ENCODE data around the gene ELOVL5.
"Not testable (repeated sequence)": the region's sequence is repeated elsewhere in the genome, so short reads cannot be mapped to it uniquely, and the experiment has no call there.

The ELOVL5 gene

DNA sequence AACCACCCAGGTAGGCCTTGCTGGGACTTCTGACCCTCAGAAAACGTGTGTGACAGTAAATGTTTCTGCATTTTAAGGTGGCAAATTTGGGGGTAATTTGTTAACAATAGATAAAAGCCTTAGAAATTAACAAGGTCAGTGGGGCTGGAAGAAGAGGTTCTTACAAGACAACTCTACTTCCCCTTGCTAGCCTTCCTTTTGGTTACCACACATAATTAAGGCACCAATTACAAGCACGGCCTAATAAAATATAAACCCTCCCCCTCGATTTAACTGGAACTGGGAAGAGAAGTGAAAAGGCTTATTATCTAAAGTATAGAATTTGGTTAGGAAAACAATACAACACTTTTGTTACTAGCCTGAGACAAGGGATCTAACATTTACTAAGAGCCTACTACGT lies 38.8 kb downstream of the ELOVL5 start:
- ATAC-seq, result peak; percentile 25
- Mint-ChIP-seq H3K4me1 (peaks cover 84% of the 10 kb centered on the region), H3K27ac (peak overlapping the region; percentile 74), H3K36me3 (peaks cover 14% of the 10 kb centered on the region), H3K4me3 (peak overlapping the region; percentile 47), H3K27me3 (no peaks in the 10 kb centered on the region), H3K9me3 (no peaks in the 10 kb centered on the region)

DNA sequence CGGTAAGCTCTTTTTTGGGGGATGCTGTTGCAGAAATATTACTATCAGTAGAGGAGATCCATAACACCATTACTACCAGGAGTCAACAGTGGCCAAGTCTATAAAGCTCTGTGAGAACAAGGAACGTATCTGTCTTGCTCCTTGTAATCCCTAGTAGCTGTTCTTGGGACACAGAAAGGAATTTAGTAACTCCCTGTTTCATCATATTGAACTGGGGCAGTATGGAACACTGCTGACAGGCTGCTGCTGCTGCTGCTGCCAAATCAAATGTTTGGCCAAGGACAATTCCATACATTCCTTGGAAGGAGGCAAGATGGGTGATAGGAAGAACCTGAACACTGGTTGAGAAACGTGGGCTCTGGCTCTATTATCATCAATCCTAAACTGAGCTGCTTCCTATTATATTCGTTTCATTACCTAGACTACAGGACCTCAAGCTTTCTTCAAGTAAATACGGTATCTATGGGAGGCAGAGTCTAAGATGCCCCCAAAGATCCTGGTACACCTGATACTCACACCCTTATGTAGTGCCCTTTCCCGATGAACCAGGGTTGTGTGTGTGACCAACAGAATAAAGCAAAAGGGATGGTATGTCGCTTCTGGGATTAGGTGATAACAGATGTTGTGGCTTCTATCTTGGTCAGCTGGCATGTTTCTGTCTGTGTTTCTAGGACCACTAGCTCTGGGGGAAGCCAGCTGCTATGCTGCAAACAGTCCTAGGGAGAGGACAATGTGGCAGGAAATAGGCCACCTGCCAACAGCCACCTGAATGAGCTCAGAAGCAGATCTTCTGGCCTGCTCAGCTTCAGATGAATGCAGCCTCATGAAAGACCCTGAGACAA lies 39.5 kb downstream of the ELOVL5 start:
- Mint-ChIP-seq H3K27me3 (no peaks in the 10 kb centered on the region), H3K4me1 (peaks cover 84% of the 10 kb centered on the region), H3K4me3 (peak overlapping the region; percentile 47), H3K27ac (peak overlapping the region; percentile 74), H3K9me3 (no peaks in the 10 kb centered on the region), H3K36me3 (peaks cover 14% of the 10 kb centered on the region)
- peak; percentile 73 for ATAC-seq

DNA sequence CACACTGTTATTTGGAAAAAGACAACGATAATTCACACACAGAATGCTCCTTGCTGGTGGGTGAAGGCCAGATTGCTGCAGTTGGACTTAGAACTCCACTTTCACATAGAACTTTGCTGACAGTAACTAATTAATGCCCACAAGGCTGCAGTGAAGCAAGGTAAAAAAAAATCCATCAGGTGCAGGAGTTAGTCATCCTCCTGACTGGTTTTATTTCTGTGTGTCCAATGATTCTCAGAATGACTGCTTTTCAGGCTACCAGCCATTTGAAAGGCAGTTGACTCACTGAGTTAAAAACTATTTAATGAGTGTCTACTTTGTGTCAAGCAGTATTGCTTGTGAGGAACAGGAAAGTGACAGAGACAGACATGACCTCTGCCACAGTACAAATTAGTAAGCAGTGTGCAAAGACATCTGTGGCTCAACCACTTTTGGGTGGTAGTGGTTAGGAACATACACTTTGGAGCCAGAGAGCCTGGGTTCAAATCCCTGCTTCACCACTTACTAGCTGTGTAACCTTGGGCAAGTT lies 41.9 kb downstream of the ELOVL5 start:
- ATAC-seq, result peak; percentile 83

DNA sequence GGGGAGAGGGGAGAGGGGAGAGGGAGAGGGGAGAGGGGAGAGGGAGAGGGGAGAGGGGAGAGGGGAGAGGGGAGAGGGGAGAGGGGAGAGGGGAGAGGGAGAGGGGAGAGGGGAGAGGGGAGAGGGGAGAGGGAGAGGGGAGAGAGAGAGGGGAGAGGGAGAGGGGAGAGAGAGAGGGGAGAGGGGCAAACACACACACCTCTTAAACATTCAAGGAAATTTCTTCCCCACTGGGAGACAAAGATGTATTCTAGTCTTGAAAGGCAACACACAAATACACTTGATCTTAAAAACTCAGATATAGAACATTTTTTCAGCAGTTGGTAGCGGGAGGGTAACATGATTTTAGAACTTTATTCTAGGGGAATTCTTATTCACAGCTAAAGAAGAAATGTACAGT lies 42.5 kb downstream of the ELOVL5 start:
- not testable (repeated sequence) for H3K36me3 Mint-ChIP-seq, ATAC-seq, H3K4me3 Mint-ChIP-seq, H3K27me3 Mint-ChIP-seq, H3K9me3 Mint-ChIP-seq
- H3K27ac Mint-ChIP-seq, result peak overlapping the region; percentile 72
- peaks cover 85% of the 10 kb centered on the region for H3K4me1 Mint-ChIP-seq

More for the DNA sequence above, 41.9 kb downstream of the ELOVL5 start:
- Mint-ChIP-seq H3K27me3 (no peaks in the 10 kb centered on the region), H3K4me3 (no peak overlapping the region), H3K4me1 (peaks cover 84% of the 10 kb centered on the region), H3K9me3 (no peaks in the 10 kb centered on the region), H3K36me3 (peaks cover 8% of the 10 kb centered on the region), H3K27ac (peak overlapping the region; percentile 72)

DNA sequence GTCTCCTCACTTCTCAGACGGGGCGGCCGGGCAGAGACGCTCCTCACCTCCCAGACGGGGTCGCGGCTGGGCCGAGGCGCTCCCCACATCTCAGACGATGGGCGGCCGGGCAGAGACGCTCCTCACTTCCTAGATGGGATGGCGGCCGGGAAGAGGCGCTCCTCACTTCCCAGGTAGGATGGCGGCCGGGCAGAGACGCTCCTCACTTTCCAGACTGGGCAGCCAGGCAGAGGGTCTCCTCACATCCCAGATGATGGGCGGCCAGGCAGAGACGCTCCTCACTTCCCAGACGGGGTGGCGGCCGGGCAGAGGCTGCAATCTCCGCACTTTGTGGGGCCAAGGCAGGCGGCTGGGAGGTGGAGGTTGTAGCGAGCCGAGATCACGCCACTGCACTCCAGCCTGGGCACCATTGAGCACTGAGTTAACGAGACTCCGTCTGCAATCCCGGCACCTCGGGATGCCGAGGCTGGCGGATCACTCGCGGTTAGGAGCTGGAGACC lies 43.2 kb downstream of the ELOVL5 start:
- Mint-ChIP-seq H3K27ac (peak overlapping the region; percentile 72), H3K4me1 (peaks cover 85% of the 10 kb centered on the region)
- not testable (repeated sequence) for H3K9me3 Mint-ChIP-seq

DNA sequence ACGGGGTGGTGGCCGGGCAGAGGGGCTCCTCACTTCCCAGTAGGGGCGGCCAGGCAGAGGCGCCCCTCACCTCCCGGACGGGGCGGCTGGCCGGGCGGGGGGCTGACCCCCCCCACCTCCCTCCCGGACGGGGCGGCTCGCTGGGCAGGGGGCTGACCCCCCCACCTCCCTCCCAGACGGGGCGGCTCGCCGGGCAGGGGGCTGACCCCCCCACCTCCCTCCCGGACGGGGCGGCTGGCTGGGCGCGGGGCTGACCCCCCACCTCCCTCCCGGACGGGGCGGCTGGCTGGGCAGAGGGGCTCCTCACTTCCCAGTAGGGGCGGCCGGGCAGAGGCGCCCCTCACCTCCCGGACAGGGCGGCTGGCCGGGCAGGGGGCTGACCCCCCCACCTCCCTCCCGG lies 43.8 kb downstream of the ELOVL5 start:
- not testable (repeated sequence) for H3K36me3 Mint-ChIP-seq, H3K4me3 Mint-ChIP-seq, H3K27me3 Mint-ChIP-seq, ATAC-seq, H3K9me3 Mint-ChIP-seq
- peaks cover 85% of the 10 kb centered on the region for H3K4me1 Mint-ChIP-seq
- peak overlapping the region; percentile 72 for H3K27ac Mint-ChIP-seq

More for the DNA sequence above, 43.2 kb downstream of the ELOVL5 start:
- not testable (repeated sequence) for H3K4me3 Mint-ChIP-seq, H3K27me3 Mint-ChIP-seq, H3K36me3 Mint-ChIP-seq, ATAC-seq

DNA sequence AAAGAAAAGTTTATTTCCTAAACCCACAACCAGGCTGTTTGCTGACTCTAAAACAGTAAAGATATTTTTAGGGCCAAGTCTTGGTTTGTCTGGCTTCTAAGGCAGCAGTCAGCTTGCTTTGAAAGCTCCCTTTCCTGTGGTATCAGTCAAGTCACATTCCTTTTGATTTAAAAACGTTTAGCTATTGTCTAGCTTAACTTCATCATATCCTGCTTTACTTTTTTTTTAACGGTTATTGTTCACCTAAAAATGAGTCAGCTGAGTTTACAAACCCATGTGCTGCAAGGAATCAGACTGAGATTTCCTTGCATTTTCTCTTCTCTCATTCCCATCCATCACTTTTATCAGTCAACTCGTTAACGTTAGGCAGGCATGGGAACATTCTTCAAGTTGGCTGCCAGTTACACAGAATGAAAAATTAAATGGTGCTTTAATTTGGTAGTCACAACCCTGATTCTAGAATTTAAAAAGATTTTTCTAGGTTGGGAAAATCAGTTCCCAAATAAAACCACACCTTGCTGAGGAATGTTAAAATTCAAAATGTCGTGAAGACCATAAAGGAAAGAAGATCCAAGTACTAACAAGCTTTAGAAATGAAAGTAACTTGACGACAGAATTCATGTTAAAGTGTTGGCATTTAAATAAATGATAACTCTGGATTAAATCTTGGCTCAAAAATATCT lies 45.9 kb downstream of the ELOVL5 start:
- Mint-ChIP-seq H3K9me3 (no peaks in the 10 kb centered on the region), H3K4me3 (no peak overlapping the region), H3K36me3 (no peaks in the 10 kb centered on the region)

DNA sequence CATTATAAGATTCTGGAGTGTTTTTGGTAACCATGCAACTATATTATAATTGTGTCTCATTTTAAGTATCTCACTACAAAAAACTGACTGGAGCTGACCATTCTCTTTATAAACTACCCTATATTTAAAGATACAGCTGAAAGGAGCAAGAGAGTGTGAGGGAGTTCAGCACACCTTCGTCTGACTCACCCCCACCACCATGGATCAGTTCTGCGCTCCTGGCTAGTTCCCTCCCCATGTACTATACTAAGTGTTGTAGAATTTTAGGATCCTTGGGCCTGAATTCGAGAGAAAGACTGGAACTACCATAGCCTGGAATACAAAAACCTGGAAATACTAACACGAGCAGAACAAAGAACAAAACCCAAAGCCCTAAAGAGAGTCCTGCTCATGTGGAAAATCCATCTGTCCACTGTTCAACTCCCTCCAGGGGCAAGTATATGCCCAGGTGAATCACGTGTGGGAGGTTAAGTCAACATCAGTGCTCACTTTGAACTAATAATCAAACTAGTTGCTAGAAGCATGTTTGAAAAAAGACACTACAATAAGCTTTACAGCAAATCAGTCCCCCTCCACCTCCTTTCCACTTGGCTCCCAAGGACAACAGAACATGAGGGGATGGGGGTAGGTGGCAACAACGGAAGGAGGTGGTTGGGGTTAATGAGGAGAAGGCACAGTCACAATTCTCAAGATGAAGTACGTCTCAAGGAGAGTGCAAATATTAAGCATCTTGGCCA lies 46.8 kb downstream of the ELOVL5 start:
- Mint-ChIP-seq H3K27ac (peak overlapping the region; percentile 73), H3K9me3 (no peaks in the 10 kb centered on the region), H3K36me3 (no peaks in the 10 kb centered on the region), H3K27me3 (no peaks in the 10 kb centered on the region), H3K4me1 (peaks cover 86% of the 10 kb centered on the region), H3K4me3 (no peak overlapping the region)
- no peak for ATAC-seq

More for the DNA sequence above, 45.9 kb downstream of the ELOVL5 start:
- peaks cover 86% of the 10 kb centered on the region for H3K4me1 Mint-ChIP-seq
- no peak for ATAC-seq
- H3K27ac Mint-ChIP-seq, result peak overlapping the region; percentile 73
- no peaks in the 10 kb centered on the region for H3K27me3 Mint-ChIP-seq

DNA sequence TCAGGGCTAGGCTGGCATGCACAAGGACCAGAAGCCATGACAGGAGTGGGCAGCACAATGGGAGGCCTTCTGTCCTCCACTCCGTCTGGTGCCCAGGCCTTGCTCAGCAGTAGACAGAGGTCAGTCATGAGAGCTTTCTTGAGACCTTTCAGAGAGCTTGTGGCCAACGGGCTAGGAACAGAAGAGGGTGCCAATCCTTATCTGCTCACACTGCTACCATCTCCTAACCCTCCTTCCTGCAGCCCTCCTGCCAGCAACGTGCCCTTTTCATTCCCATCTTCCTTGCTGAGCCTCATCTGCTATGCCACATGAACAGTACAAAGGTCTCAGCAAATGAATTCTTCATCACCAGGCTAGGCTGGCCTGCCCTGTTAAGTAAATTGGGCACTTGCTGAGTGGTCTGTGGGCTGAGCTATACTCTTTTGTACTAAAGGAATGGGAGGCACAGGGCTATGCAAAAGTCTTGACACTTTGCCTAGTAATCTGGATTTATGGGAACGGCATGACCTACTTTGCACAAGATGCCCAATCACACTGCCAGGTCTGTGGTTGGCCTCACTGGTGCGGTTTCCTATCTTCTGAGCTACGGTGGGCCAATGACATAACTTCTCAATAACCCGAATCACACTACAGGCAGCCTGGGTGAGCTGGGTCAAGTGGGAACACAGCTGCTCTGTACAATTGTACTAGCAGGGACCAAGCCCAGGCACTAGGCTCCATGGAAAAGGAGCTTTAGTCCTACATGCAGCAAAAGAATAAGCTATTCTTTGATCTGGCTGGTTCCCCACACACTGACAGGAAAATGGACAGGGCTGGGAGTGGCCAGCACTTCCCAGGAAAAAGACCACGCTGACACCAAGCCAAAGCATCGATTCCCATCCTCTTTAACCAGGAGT lies 47.8 kb downstream of the ELOVL5 start:
- Mint-ChIP-seq H3K4me3 (peak overlapping the region; percentile 19), H3K27me3 (no peaks in the 10 kb centered on the region), H3K27ac (peak overlapping the region; percentile 73), H3K9me3 (no peaks in the 10 kb centered on the region), H3K4me1 (peaks cover 87% of the 10 kb centered on the region), H3K36me3 (peaks cover 1% of the 10 kb centered on the region)
- no peak for ATAC-seq

DNA sequence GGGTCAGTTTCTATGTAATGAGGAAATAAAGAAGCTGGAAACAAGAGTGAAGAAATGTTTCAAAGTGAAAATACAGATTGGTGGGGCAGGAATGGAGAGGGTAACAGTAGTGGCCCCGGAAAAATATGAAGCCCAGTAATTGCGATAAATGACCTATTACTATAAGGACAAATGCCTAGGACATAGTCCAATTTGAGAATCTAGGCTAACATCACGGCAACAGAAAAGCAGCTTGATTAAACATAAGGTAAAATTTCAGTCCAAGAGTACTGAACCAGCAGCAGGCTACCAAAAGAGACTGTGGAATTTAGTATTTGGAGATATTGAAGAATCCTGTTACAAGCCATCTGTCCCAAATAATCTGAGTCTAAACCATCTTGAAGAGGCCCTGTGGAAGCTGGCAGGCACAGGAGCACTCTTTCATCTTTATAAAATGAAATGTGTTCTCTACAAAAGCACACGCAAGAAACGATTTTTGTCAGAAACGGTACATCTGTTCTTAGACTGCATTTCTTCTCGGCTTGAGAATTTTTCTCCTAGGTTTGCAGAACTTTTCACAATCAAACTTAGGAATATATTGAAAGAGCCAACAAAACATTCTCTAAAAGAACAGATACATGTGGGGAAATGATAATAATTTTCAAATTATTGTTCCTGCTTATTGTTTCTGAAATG lies 49.3 kb downstream of the ELOVL5 start:
- no peaks in the 10 kb centered on the region for H3K27me3 Mint-ChIP-seq
- peaks cover 95% of the 10 kb centered on the region for H3K4me1 Mint-ChIP-seq
- no peak for ATAC-seq
- no peaks in the 10 kb centered on the region for H3K9me3 Mint-ChIP-seq
- H3K27ac Mint-ChIP-seq, result peak overlapping the region; percentile 73
- no peak overlapping the region for H3K4me3 Mint-ChIP-seq
- peaks cover 5% of the 10 kb centered on the region for H3K36me3 Mint-ChIP-seq

DNA sequence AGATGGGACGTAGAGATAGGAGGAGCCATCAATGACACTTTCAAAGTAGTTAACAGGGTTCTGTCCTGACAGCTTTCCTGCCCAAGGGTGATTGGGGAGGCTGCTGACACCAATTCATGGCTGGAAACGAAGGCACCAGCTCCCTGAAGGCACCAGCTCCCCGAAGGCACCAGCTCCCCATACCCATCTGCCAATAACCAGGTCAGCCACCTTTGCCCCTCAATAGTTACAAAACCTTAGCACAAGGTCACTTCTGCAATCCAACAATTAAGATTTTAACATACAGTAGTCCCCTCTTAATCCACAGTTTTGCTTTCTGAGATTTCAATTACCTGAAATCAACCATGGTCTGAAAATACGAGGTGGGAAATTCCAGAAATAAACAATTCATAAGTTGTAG lies 51.7 kb downstream of the ELOVL5 start:
- Mint-ChIP-seq H3K27me3 (no peaks in the 10 kb centered on the region), H3K27ac (peak overlapping the region; percentile 73), H3K4me1 (peaks cover 94% of the 10 kb centered on the region), H3K9me3 (no peaks in the 10 kb centered on the region), H3K36me3 (peaks cover 22% of the 10 kb centered on the region), H3K4me3 (no peak overlapping the region)
- no peak for ATAC-seq

DNA sequence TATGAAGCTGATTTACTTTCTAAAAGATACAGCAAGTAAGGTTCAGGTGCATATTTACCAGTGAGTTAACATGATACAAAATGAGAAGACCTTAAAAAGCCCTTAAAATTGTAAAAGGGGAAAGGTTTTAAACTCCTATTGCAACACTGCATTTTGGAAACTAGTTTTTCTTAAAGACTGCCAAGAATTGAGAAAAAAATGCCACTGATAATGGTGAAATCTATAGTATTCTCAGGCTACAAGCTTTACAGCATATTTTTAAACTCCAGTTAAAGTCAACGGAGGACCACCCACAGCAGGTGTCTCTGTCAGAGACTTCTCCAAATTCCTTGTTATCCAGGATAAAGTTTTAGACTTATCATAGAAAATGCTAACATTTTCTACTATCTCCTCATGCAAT lies 53.6 kb downstream of the ELOVL5 start:
- no peak overlapping the region for H3K4me3 Mint-ChIP-seq
- peaks cover 38% of the 10 kb centered on the region for H3K36me3 Mint-ChIP-seq
- H3K4me1 Mint-ChIP-seq, result peaks cover 93% of the 10 kb centered on the region
- H3K27ac Mint-ChIP-seq, result peak overlapping the region; percentile 61
- H3K27me3 Mint-ChIP-seq, result no peaks in the 10 kb centered on the region
- no peaks in the 10 kb centered on the region for H3K9me3 Mint-ChIP-seq
- ATAC-seq, result no peak

DNA sequence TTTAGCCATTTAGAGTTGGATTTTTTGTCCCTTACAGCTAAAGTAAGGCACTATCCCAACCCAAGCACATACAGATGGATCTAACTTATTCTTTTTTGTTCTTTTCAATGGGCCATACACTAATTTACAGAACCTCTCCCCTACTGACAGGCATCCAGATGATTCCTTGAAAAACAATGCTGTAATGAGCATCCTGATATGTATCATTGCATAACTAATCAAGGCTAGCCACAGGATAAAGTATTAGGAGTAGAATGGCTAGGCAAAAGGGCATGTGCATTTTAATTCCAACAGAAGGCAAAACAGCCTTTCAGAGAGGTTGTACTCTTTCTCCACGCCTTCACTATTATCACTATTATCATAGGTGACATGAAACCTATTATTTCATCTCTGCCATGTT lies 54.1 kb downstream of the ELOVL5 start:
- ATAC-seq, result no peak
- Mint-ChIP-seq H3K27me3 (no peaks in the 10 kb centered on the region), H3K27ac (peak overlapping the region; percentile 61), H3K4me1 (peaks cover 93% of the 10 kb centered on the region), H3K4me3 (no peak overlapping the region), H3K36me3 (peaks cover 44% of the 10 kb centered on the region), H3K9me3 (no peaks in the 10 kb centered on the region)

DNA sequence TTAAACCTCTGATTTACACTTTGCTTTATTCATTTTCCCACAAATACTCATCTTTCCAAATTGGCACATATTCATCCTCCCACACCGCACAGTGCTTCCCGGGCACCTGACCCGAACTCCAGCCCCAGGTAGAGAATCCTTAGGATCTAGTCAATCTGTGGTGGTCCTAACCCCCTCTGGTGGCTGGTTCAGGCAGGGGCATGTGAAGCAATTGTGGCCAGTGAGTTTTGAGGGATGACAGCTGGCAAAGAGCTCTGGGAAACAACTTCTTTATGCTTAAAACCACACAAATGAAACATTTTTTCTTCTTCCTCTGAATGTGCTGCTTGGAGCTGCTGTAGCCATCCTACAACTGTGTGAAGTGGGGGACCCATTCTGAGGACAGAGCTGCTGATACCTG lies 54.7 kb downstream of the ELOVL5 start:
- H3K4me1 Mint-ChIP-seq, result peaks cover 93% of the 10 kb centered on the region

More for the DNA sequence above, 54.7 kb downstream of the ELOVL5 start:
- H3K27ac Mint-ChIP-seq, result peak overlapping the region; percentile 74
- H3K4me3 Mint-ChIP-seq, result no peak overlapping the region
- no peak for ATAC-seq
- peaks cover 49% of the 10 kb centered on the region for H3K36me3 Mint-ChIP-seq
- H3K27me3 Mint-ChIP-seq, result no peaks in the 10 kb centered on the region
- H3K9me3 Mint-ChIP-seq, result no peaks in the 10 kb centered on the region
